Adrenal gland (tissue), 19 donors: ENCODE data around the gene RAB26. TPM values are rescaled to one million over a fixed set of nuclear protein-coding genes. Genes with fewer than 3 reads are reported as not detected.
"Not testable (repeated sequence)": the region's sequence is repeated elsewhere in the genome, so short reads cannot be mapped to it uniquely, and the experiment has no call there.

Source experiments
- DNase-seq, 7 donors: peaks; one replicate each; pipeline ENCODE4 v3.0.0-alpha.2; 2019 to 2020
- H3K27ac ChIP-seq, 5 donors: fragments of 200-600 bp; sonication (generic) in 4 of 5; 1 replicate in 3 of 5; 2 replicates in 2 of 5; pipeline versions ENCODE4 v1.5.1 to v1.8.0; 2016 to 2020; ENCODE audit warnings: mild to moderate bottlenecking in 1 of 5
- H3K27me3 ChIP-seq: fragments of 200-600 bp; 2 replicates; pipeline ENCODE4 v1.8.0; 2021
- H3K36me3 ChIP-seq, 2 donors: fragments of 200-600 bp; replicated peaks in 1 of 2; 1 replicate in 1 of 2; 2 replicates in 1 of 2; pipeline versions ENCODE4 v1.5.1 to v1.8.0; 2018 to 2022
- H3K4me1 ChIP-seq, 2 donors: fragments of 200-600 bp; replicated peaks in 1 of 2; 1 replicate in 1 of 2; 2 replicates in 1 of 2; pipeline versions ENCODE4 v1.5.1 to v1.8.0; 2018 to 2021
- H3K4me3 ChIP-seq, 4 donors: fragments of 200-600 bp; sonication (generic) in 3 of 4; one replicate each; pipeline ENCODE4 v1.5.1; 2016 to 2018
- H3K9me3 ChIP-seq, 3 donors: fragments of 200-600 bp; sonication (generic) in 1 of 3; replicated peaks in 1 of 3; 1 replicate in 2 of 3; 2 replicates in 1 of 3; pipeline versions ENCODE4 v1.5.1 to v1.8.0; 2016 to 2021
- CTCF ChIP-seq, 6 experiments: fragments of 450-650 bp in 4 of 6; fragments of 200-600 bp in 2 of 6; sonication (generic) in 1 of 6; IDR thresholded peaks; 1 replicate in 5 of 6; 2 replicates in 1 of 6; pipeline versions ENCODE4 v1.5.1 to v1.8.0; 2016 to 2021; ENCODE audit warnings: antibody characterized with exemption in 6 of 6, mild to moderate bottlenecking in 2 of 6, moderate library complexity in 1 of 6
- POLR2A ChIP-seq, 2 donors: fragments of 450-650 bp; IDR thresholded peaks; one replicate each; pipeline ENCODE4 v1.6.1; 2017; ENCODE audit warnings: antibody characterized with exemption in 2 of 2, mild to moderate bottlenecking in 2 of 2, moderate library complexity in 1 of 2
- WGBS, 4 donors: extraction: QIAGEN DNeasy Blood & Tissue Kit in 2 of 4; methylation state at CpG; one replicate each; pipeline versions ENCODE4 v1.1.5 to v1.1.7; 2013 to 2017; 5-methylcytosine and 5-hydroxymethylcytosine counted together
- intact Hi-C, 2 donors: fragments of 100-400 bp; cut with DNase I; formaldehyde crosslinking; loops; one replicate each; pipeline versions ENCODE4 v1.14.1 to v1.15.0; 2022 to 2023
- long read RNA-seq, 10 donors: library from polyadenylated mRNA in 3 of 10; unstranded in 2 of 10; stranded (forward) in 1 of 10; transcript quantifications; one replicate each; pipeline ENCODE4 v2.0.0 and lab custom pipeline, GENCODE V29; 2021 to 2026
- polyA plus RNA-seq, 3 donors: library from polyadenylated mRNA; stranded (reverse); fragments of 200-250 nt in 2 of 3; fragments of 350-450 nt in 1 of 3; fragmentation: Illumina TruSeq in 1 of 3; extraction: RNeasy Lipid Tissue Mini Kit (QIAGEN cat#74804) in 1 of 3; gene quantifications; one replicate each; pipeline ENCODE4 v1.2.3, GENCODE V29; 2013 to 2014
- total RNA-seq, 9 donors: library from RNA; depleted of rRNA in 4 of 9; stranded (reverse); fragments of >200 nt in 4 of 9; fragments of 120-200 nt in 1 of 9; fragmentation: NEBNext Ultra II Directional in 1 of 9; extraction: Animal tissue kit (Norgen Biotek cat#: 25700) in 1 of 9; gene quantifications; one replicate each; pipeline versions ENCODE4 v1.1.0 to v1.2.4, GENCODE V29; 2013 to 2023
- donor health status: healthy with polysubstance abuse.
- donor health status: Bipolar disorder and iron deficiency.
- donor health status: DM: yes; HTN: yes; CAD: no.
- donor health status: DM: no; HTN: no; CAD: no.
- donor health status: DM: no; HTN: no; CAD: no.
- donor health status: DM: yes; HTN: yes; CAD: no.

The RAB26 gene, protein sequence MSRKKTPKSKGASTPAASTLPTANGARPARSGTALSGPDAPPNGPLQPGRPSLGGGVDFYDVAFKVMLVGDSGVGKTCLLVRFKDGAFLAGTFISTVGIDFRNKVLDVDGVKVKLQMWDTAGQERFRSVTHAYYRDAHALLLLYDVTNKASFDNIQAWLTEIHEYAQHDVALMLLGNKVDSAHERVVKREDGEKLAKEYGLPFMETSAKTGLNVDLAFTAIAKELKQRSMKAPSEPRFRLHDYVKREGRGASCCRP
- total RNA-seq, result 1 to 10 TPM in 6 of 9 donors, under 1 TPM in 1, not detected in 2; 1.00 to 4.1 (median 1.5) TPM
- 10 to 100 TPM in 1 of 3 donors, 1 to 10 TPM in 1, under 1 TPM in 1; 0.46 to 23.1 (median 6.7) TPM for polyA plus RNA-seq
- long read RNA-seq, donor 1, result 0 reads
- long read RNA-seq, donor 2, partial matches to known transcripts, result 0 of 1 reads
- long read RNA-seq, donor 2, other reads (novel, unspliced or antisense), result 0 of 1 reads
- long read RNA-seq, donor 3, result 0 reads
- long read RNA-seq, donor 4, partial matches to known transcripts, result 0 of 3 reads
- long read RNA-seq, donor 4, other reads (novel, unspliced or antisense), result 3 of 3 reads
- long read RNA-seq, donor 5, partial matches to known transcripts, result 0 of 8 reads
- long read RNA-seq, donor 5, other reads (novel, unspliced or antisense), result 2 of 8 reads
- long read RNA-seq, donor 6, partial matches to known transcripts, result 0 of 1 reads
- long read RNA-seq, donor 6, other reads (novel, unspliced or antisense), result 1 of 1 reads
- long read RNA-seq, donor 7, result 0 reads
- long read RNA-seq, donor 8, result 0 reads
- long read RNA-seq, donor 9, result 0 reads
- long read RNA-seq, donor 10, result 0 reads

DNA sequence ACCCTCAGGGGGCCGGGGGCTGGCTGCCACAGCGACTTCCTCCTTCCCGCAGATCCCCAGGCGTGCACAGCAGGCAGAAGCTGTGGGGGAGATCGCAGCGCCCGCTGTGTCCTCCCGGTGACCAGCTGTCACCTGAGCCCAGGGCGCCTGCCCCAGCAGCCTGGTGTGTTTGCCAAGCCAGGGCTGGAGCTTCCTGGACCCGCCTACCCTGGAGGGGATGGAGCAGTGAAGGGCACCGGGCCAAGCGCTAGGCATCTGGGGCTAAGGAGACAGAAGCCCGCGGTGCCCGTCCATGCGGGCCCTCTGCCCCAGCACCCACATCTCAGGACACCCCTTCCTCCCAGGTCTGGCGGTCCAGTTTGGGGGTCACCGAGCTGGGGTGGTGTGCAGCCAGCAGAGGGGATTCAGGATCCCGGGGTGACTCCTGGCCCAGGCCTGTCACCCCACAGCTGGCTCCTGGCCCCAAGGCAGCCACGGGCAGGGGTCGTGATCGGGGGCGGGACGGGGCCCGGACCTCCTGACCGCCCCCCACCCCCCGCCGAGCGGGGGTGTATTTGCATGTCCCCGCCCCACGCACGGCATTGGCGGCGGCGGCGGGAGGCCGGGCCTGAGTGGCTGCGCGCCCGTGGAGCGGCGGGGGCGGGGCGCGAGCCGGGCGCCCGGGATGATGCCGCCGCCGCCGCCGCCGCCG, at the start of gene RAB26:
Gene RAB26 (plus strand): TSS at position 645 of the 691 bp plus-strand sequence. CDS start 159 bp downstream, outside the sequence.
- H3K4me1 ChIP-seq, result peaks cover 11 to 35% of the 10 kb centered on the region in 2 donors
- no peaks in the 10 kb centered on the region for H3K36me3 ChIP-seq
- WGBS, 4 donors, result 3 to 13% (median 4%) methylated on average over 6 to 55 of the region's 55 CpGs
- H3K9me3 ChIP-seq, result no peaks in the 10 kb centered on the region
- H3K27me3 ChIP-seq, result no peaks in the 10 kb centered on the region
- peak; percentile 87 to 95 (median 93) for DNase-seq
- peak within 1 kb of the TSS in 1 of 4 donors; percentile 71 for H3K4me3 ChIP-seq
- intact Hi-C loops, result loop anchor here in 1 of 2 donors (5.0 kb wide), 1 partner anchor 126 kb away; no protein-coding TSS in a partner anchor
- TF ChIP-seq POLR2A (IDR thresholded peaks at IDR 0.05) (no peak), CTCF (IDR thresholded peaks at IDR 0.05) (no peak)
- H3K27ac ChIP-seq, result peak within 1 kb of the TSS in 2 of 5 donors; percentile 77 to 79

- peaks cover 0 to 52% of the 10 kb centered on the region in 2 donors for H3K36me3 ChIP-seq
- 88 to 95% (median 92%) methylated on average over 10 to 13 of the region's 16 CpGs for WGBS, 4 donors
- intact Hi-C loops, result not testable (repeated sequence)
Observed at GRCh38 chr16:2101581-2101980, 46.8 kb upstream of the RAB26 start.

GRCh38 chr16:2102471-2102870, 46.0 kb upstream of the RAB26 start:
- Histone ChIP-seq H3K27ac (no peak overlapping the region), H3K27me3 (no peaks in the 10 kb centered on the region), H3K4me1 (no peaks in the 10 kb centered on the region), H3K4me3 (no peak overlapping the region), H3K9me3 (no peaks in the 10 kb centered on the region), H3K36me3 (peaks cover 0 to 48% of the 10 kb centered on the region in 2 donors)
- TF ChIP-seq POLR2A (IDR thresholded peaks at IDR 0.05), result no peak
- no peak for TF ChIP-seq CTCF (IDR thresholded peaks at IDR 0.05)
- 93 to 100% (median 94%) methylated on average over 1 to 19 of the region's 19 CpGs for whole genome bisulfite sequencing, 4 donors
- DNase-seq, result no peak
- intact Hi-C loops, result no loop called here

More at GRCh38 chr16:2101581-2101980, 46.8 kb upstream of the RAB26 start:
- H3K9me3 ChIP-seq, H3K4me1 ChIP-seq, H3K4me3 ChIP-seq, DNase-seq, H3K27me3 ChIP-seq, H3K27ac ChIP-seq: not testable (repeated sequence)

- intact Hi-C loops, result not testable (repeated sequence)
- peaks cover 0 to 59% of the 10 kb centered on the region in 2 donors for H3K36me3 ChIP-seq
- WGBS, 4 donors, result 67 to 96% (median 89%) methylated on average over 2 to 17 of the region's 20 CpGs
Observed at GRCh38 chr16:2104464-2104863, 44.0 kb upstream of the RAB26 start.

DNA sequence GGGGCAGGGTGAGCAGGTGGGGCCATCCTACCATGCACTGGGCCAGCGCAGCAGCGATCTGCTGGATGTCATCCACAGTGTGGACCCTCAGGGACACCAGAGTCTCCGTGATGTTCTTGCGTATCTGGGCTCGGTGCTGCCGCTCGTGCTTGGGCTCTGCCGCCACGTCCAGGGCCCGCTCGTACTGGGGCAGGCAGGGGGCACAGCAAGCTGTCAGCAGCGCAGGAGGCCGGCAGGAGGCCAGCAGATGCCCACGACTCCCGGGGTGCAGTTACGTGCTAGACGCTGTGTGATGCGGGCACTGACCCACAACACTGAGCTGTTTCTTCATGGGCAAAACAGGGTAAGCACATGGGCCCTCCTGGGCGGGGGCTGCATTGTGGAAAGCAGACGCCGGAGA, 43.1 kb upstream of the RAB26 start:
- H3K4me1 ChIP-seq, H3K4me3 ChIP-seq, H3K9me3 ChIP-seq, H3K27ac ChIP-seq, intact Hi-C loops, H3K27me3 ChIP-seq, DNase-seq: not testable (repeated sequence)
- 93 to 95% (median 93%) methylated on average over 2 to 21 of the region's 21 CpGs; no CpG with 5 or more reads in 1 of the 4 donors for WGBS, 4 donors
- H3K36me3 ChIP-seq, result peaks cover 0 to 51% of the 10 kb centered on the region in 2 donors

More at GRCh38 chr16:2104464-2104863, 44.0 kb upstream of the RAB26 start:
- H3K4me1 ChIP-seq, H3K27me3 ChIP-seq, H3K9me3 ChIP-seq, DNase-seq, H3K4me3 ChIP-seq, H3K27ac ChIP-seq: not testable (repeated sequence)

DNA sequence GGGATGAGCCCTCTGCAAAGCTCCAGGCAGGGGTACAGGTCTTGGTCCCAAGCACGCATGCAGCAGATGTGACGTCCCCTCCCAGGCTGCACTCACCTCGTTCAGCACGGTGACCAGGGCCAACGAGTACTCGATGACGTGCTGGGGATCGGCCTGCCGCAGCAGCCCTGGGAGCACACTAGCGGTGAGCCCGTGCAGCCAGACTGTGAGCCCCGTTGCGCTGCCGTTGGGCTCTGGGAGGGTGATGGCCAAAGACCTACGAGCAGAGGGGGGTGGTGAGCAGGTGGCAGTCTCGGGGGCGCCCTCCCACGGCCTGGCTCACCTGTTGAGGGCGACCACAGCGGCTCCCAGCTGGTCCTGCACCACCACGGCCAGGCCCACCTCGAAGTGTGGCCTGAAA, 42.7 kb upstream of the RAB26 start:
- 75 to 93% (median 84%) methylated on average over 8 to 20 of the region's 22 CpGs; no CpG with 5 or more reads in 1 of the 4 donors for WGBS, 4 donors
- H3K9me3 ChIP-seq, H3K27me3 ChIP-seq, DNase-seq, intact Hi-C loops, H3K4me3 ChIP-seq, H3K27ac ChIP-seq, H3K4me1 ChIP-seq: not testable (repeated sequence)
- H3K36me3 ChIP-seq, result peaks cover 0 to 48% of the 10 kb centered on the region in 2 donors

DNA sequence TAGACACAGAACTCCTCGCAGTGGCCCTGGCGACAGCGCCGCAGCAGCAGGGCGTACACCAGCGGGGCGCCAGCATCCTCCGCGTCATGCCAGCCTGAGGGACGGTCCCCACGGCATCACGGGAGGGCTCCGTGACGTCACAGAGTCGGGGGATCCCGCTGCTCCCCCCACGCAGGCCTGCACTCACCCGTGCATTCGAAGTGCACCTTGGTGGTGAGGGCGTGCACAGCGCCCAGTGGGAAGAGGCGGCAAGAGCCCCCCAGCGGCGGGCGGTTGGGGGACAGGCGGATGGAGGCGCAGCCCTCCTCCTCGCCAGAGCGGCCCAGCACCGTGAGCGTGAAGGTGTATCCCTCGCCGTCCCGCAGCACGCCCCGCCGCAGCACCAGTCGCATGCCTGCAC, 42.2 kb upstream of the RAB26 start:
- H3K27me3 ChIP-seq, DNase-seq, intact Hi-C loops, H3K9me3 ChIP-seq, H3K27ac ChIP-seq, H3K4me3 ChIP-seq, H3K4me1 ChIP-seq: not testable (repeated sequence)
- 95 to 98% methylated on average over 36 to 37 of the region's 38 CpGs; no CpG with 5 or more reads in 2 of the 4 donors for WGBS, 4 donors
- peaks cover 0 to 51% of the 10 kb centered on the region in 2 donors for H3K36me3 ChIP-seq
